NCI-H1092 (cell line): Measurements from ENCODE around the gene TLL1.

Experiments used
- DNase-seq: peaks from one replicate; lab custom pipeline; 2025; lab: John Stamatoyannopoulos, UW

The TLL1 gene

DNA sequence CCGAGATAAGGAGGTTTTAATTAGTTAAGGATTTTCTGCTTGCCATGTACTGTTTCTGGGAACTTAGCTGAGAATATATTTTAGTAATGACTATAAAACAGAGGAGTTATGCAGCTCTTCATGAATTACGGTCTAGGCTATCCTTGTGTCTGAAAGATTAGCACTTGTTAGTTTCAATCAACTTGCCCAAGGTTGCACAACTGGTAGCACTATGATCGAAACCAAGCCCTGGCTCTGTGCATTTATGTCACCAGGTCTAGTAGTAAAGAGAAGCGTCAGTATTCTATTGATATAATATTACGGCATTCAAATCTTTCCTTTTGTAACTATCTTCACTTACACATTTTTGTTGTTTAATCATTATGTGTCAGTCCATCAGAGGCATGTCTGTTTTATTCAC lies 176.0 kb downstream of the TLL1 start:
- no peak for DNase-seq

GRCh38 chr4:166064721-166065120 lies 191.7 kb downstream of the TLL1 start:
- DNase-seq, result no peak

GRCh38 chr4:166065324-166065723 lies 192.3 kb downstream of the TLL1 start:
- DNase-seq, result no peak

GRCh38 chr4:166066936-166067335 lies 193.9 kb downstream of the TLL1 start:
- no peak for DNase-seq

DNA sequence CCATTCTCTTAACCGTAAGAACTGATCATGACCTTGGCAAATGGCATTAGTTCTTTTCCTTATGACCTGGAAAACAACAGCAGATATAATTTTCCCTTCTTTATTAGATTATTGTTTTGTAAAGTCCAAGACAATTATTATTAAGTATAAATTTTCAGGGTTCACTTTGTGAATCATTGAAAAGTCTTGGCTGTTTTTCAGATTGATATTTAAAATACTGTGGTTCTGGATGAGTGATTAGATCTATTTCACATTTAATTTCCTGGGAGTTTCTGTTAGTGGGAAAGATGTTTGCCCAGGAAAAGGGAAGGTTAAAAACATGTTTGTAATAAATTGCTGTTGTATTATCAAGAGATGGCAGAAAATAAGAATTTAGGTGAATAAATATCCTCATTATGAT lies 194.9 kb downstream of the TLL1 start:
- no peak for DNase-seq

GRCh38 chr4:166073783-166074182 lies 200.7 kb downstream of the TLL1 start:
- DNase-seq, result no peak

DNA sequence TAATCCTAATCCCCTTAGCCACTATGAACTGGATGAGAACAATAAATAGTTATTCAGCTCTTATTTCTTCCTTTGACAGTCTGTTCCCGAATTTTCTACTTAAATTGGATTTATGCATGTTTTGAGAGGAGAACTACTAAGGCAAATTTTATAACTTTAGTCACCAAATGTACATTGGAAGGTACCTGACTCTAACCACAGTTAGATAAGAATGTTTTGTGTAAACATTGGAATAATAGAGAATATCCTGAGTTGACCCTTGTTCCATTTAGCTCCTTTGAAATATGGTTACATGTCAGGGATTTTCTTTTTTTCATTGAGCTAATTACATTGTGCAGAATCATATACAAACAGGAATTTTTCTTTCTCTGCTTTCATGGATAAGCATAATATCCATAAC lies 202.6 kb downstream of the TLL1 start:
- DNase-seq, result no peak

DNA sequence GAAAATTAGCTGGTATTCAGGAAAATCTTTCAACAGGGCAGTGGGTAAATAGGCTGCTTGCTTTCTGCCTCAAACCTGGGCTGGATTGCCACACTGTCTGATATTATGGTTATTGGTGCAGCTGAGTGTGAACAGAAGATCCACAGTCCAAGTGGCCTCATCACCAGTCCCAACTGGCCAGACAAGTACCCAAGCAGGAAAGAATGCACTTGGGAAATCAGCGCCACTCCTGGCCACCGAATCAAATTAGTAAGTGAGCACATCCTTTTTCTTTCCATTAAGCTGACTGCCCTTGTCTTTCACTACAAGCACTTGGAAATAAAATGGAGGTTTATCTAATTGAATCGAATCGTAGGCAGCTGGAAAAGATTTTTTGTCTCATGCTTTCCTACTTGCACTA lies 204.7 kb downstream of the TLL1 start:
- DNase-seq, result no peak

- DNase-seq, result no peak
Measured at GRCh38 chr4:166078383-166078782, 205.3 kb downstream of the TLL1 start.

DNA sequence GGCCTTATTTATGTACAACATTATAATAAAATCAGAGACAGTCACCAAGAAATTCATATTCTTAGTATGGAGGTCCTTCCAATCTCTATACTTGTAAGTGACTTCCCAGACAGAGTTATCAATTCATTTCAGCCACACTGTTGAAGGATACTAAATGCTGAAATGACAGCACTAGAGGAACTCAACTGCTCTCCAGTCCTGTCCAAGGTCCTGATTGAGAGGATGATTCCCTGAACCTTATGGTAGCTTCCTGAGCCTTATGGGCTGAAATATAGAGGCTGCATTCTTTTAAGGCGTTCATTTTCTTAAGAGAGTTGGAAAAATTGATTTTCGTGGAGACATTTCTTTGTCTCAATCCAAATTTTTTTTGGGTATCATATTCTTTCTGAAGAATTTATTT lies 205.9 kb downstream of the TLL1 start:
- DNase-seq, result no peak

GRCh38 chr4:166087569-166087968 lies 214.5 kb downstream of the TLL1 start:
- no peak for DNase-seq

- no peak for DNase-seq
Measured at GRCh38 chr4:166088576-166088975, 215.5 kb downstream of the TLL1 start.

- peak; percentile 52 for DNase-seq
Measured at GRCh38 chr4:166091146-166091545, 218.1 kb downstream of the TLL1 start.

DNA sequence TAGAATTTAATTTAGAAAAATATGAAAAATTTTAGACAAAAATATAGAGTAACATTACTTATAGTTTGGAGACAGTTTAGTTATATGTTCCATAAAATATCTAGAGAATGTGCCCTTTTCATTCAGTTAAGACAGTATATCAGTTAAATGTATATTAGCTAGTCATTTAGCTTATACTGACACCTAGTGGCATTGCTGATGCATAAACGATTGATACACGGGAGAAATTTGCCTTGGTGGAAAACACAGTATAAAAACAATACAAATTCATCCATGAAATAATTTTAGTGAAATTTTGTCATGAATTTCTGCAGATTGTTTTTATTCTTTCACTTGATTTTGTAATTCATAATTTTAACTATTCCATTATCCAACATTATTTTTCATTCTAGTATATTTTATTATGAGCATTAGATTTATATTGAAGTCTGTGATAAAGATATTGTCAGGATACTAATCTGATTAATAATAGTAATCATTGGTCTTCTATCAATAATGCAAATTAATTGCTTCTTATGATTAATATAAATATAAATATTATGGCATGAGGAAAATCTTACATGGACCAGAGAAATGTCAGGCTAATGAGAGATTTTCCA lies 219.0 kb downstream of the TLL1 start:
- peak; percentile 39 for DNase-seq

- DNase-seq, result no peak
Measured at GRCh38 chr4:166092797-166093290, 219.8 kb downstream of the TLL1 start.

DNA sequence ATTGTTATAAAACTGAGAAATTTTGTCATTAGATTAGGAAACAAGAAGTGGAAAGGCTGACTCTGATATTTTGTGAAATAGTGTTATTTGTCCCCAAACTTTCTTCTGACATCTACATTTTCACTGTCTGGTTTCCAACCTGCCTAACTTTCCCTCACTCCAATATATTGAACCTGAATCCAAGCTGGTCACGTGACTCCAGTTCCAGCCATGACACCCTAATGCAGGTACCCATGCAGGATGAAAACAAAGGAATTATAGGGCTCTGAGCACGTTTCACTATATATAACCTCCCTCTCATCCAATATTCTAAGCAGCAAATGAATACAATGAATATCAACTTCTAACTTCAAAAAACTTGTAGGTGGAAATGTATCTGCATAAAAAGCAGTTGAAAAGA lies 231.6 kb downstream of the TLL1 start:
- no peak for DNase-seq

- DNase-seq, result no peak
Measured at GRCh38 chr4:166121897-166122296, 248.9 kb downstream of the TLL1 start.

- no peak for DNase-seq
Measured at GRCh38 chr4:166123546-166123945, 250.5 kb downstream of the TLL1 start.

DNA sequence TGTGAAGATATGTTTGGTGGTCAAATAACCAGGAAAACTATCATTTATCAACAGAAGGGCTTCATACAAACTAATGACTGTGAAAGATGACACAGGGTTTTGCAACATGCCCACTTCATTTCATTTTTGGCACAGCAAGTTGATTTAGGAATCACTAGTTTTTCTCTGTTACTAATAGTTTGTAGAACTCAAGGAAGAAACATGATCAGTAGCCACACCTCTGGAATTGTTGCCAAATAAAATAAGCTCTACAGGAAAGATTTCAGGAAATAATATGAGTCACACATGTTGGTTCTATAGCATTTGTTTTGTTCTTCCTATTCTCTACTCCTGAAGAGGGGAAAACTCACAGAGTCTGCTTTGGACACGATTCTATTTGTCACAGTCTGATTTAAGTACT lies 255.4 kb downstream of the TLL1 start:
- no peak for DNase-seq

GRCh38 chr4:166134285-166134684 lies 261.2 kb downstream of the TLL1 start:
- DNase-seq, result no peak

DNA sequence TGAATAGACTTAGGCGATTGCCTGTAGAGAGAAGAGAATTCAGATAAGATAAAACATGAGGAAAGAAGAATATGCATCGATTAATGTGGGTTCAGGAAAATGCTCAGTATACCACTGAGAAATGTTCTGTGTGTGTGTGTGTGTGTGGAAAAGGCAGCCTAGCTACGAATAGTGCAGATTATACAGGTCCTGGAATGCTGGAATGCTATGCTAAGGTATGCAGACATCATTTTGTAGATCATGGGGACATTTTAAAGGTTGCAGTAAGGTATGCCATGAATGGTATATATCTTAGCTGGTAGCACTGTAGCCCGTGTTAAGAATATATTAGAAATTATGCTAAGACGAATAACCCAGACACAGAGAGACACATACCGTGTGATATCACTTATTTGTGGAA lies 267.9 kb downstream of the TLL1 start:
- DNase-seq, result no peak

GRCh38 chr4:166143227-166143626 lies 270.2 kb downstream of the TLL1 start:
- DNase-seq, result no peak

DNA sequence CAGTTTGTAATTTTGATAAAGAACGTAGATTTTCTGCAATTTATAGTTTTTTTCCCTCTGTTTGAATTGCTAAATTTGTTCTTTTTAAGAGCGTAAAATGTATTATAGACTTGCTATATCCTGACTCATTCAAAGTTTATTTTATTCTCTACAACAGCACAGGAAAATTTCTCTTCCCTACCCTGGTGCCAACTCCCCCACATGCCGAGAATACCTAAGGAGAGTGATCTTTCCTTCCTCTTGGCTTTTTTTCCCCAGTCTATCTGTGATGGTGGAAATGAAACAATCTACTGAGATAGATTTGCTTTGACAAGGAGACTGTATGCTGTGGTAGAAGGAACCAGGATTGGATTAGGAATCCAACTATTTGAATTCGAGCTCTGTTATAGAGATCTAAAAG lies 271.6 kb downstream of the TLL1 start:
- no peak for DNase-seq

- no peak for DNase-seq
Measured at GRCh38 chr4:166146806-166147540, 273.9 kb downstream of the TLL1 start.
